HL-60 (cell line): ENCODE data around the gene RAB3C.

Experiments
- CTCF ChIP-seq: IDR thresholded peaks from one replicate; pipeline ENCODE4 v1.5.1; 2011; ENCODE audit warnings: low read length, control low read depth, inconsistent platforms; ENCODE audit not compliant: insufficient read depth
- GABPA ChIP-seq: IDR thresholded peaks from 2 replicates; pipeline ENCODE4 v1.6.1; 2012; ENCODE audit warnings: low read depth
- POLR2AphosphoS5 ChIP-seq: IDR thresholded peaks from 2 replicates; pipeline ENCODE4 v1.6.1; 2012; ENCODE audit warnings: low read depth
- SPI1 ChIP-seq: IDR thresholded peaks from 2 replicates; pipeline ENCODE4 v1.6.1; 2012; ENCODE audit warnings: low read depth, mild to moderate bottlenecking, borderline replicate concordance
- TF ChIP-seq, protein P1 (sequence below): IDR thresholded peaks from 2 replicates; pipeline ENCODE4 v1.6.1; 2012; ENCODE audit warnings: low read depth; ENCODE audit not compliant: insufficient replicate concordance

GRCh38 chr5:58582019-58582802 is 664 bp upstream of the RAB3C start:
- no peak for TF ChIP-seq POLR2AphosphoS5
- no peak for TF ChIP-seq CTCF
- TF ChIP-seq GABPA = no peak
- TF ChIP-seq SPI1 = no peak
- TF ChIP-seq, protein P1, sequence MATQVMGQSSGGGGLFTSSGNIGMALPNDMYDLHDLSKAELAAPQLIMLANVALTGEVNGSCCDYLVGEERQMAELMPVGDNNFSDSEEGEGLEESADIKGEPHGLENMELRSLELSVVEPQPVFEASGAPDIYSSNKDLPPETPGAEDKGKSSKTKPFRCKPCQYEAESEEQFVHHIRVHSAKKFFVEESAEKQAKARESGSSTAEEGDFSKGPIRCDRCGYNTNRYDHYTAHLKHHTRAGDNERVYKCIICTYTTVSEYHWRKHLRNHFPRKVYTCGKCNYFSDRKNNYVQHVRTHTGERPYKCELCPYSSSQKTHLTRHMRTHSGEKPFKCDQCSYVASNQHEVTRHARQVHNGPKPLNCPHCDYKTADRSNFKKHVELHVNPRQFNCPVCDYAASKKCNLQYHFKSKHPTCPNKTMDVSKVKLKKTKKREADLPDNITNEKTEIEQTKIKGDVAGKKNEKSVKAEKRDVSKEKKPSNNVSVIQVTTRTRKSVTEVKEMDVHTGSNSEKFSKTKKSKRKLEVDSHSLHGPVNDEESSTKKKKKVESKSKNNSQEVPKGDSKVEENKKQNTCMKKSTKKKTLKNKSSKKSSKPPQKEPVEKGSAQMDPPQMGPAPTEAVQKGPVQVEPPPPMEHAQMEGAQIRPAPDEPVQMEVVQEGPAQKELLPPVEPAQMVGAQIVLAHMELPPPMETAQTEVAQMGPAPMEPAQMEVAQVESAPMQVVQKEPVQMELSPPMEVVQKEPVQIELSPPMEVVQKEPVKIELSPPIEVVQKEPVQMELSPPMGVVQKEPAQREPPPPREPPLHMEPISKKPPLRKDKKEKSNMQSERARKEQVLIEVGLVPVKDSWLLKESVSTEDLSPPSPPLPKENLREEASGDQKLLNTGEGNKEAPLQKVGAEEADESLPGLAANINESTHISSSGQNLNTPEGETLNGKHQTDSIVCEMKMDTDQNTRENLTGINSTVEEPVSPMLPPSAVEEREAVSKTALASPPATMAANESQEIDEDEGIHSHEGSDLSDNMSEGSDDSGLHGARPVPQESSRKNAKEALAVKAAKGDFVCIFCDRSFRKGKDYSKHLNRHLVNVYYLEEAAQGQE = no peak
